NCI-H1436 treated with DMSO at 0.1 percent for 48 hours (cell line): ENCODE results near the gene NUCB2.

Experiments
- DNase-seq: peaks from one replicate; lab custom pipeline; 2025; lab: John Stamatoyannopoulos, UW

Gene NUCB2

GRCh38 chr11:17333799-17334586 is 57.5 kb downstream of the NUCB2 start:
- DNase-seq, result no peak

- DNase-seq, result no peak
Observed at GRCh38 chr11:17343257-17343656, 66.7 kb downstream of the NUCB2 start.

- DNase-seq, result no peak
Observed at GRCh38 chr11:17343907-17344306, 67.4 kb downstream of the NUCB2 start.

- DNase-seq, result no peak
Observed at GRCh38 chr11:17347676-17348075, 71.1 kb downstream of the NUCB2 start.

- no peak for DNase-seq
Observed at GRCh38 chr11:17350455-17351171, 74.1 kb downstream of the NUCB2 start.

- DNase-seq, result no peak
Observed at GRCh38 chr11:17351172-17351509, 74.6 kb downstream of the NUCB2 start.

GRCh38 chr11:17351510-17352176 is 75.1 kb downstream of the NUCB2 start, which contains the start of gene NCR3LG1:
Gene NCR3LG1, plus strand, starts transcription at chr11:17351800. Its CDS starts 170 bp downstream, at chr11:17351970.
- no peak for DNase-seq

GRCh38 chr11:17352950-17353820 is 76.6 kb downstream of the NUCB2 start:
- DNase-seq, result no peak

- DNase-seq, result no peak
Observed at GRCh38 chr11:17353821-17354600, 77.5 kb downstream of the NUCB2 start.

GRCh38 chr11:17354601-17354991 is 78.1 kb downstream of the NUCB2 start:
- DNase-seq, result peak; percentile 35

- no peak for DNase-seq
Observed at GRCh38 chr11:17366495-17366894, 90.0 kb downstream of the NUCB2 start.

- DNase-seq, result no peak
Observed at GRCh38 chr11:17368551-17368950, 92.0 kb downstream of the NUCB2 start.

GRCh38 chr11:17369094-17369493 is 92.6 kb downstream of the NUCB2 start:
- DNase-seq, result no peak

- DNase-seq, result no peak
Observed at GRCh38 chr11:17369684-17370243, 93.2 kb downstream of the NUCB2 start.

GRCh38 chr11:17371614-17372013 is 95.1 kb downstream of the NUCB2 start:
- no peak for DNase-seq

- DNase-seq, result no peak
Observed at GRCh38 chr11:17375547-17375946, 99.0 kb downstream of the NUCB2 start.

GRCh38 chr11:17376493-17376892 is 100.0 kb downstream of the NUCB2 start:
- no peak for DNase-seq

GRCh38 chr11:17378655-17379054 is 102.1 kb downstream of the NUCB2 start:
- DNase-seq, result no peak

GRCh38 chr11:17379383-17380180 is 103.0 kb downstream of the NUCB2 start:
- no peak for DNase-seq

- DNase-seq, result no peak
Observed at GRCh38 chr11:17381156-17381555, 104.6 kb downstream of the NUCB2 start.
